ENCODE data around the gene RGS9BP.

DNA sequence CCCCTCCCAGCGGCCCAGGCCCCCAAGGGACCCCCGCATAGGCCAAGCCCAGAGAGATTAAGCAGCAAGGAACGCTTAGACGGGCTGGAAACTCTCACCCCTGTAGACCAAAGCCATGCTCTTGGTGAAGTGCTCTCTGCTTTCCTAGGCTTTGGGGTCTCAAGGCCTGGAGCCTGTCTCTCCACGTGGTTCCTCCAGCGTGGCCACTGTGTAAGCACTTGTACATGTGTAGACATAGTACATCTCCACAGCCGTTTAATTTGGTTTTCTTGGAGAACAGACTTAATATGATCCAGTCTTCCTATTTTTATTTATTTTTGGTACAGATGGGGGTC lies 17.0 kb downstream of the RGS9BP start:
- TF ChIP-seq CTCF (IDR thresholded peaks at IDR 0.05) (no peak), EZH2 (IDR thresholded peaks at IDR 0.05) (no peak)

Measured in neural progenitor cell (in vitro differentiated cells).